Measurements from ENCODE around the gene TAF4B. TPM values are rescaled to one million over a fixed set of nuclear protein-coding genes. Genes with fewer than 3 reads are reported as not detected.
A peak's percentile ranks its signal among the peaks of the same experiment; 100 is the strongest.

The TAF4B gene
- total RNA-seq, 1 experiment from 2014 or later, result 8.3 TPM

DNA sequence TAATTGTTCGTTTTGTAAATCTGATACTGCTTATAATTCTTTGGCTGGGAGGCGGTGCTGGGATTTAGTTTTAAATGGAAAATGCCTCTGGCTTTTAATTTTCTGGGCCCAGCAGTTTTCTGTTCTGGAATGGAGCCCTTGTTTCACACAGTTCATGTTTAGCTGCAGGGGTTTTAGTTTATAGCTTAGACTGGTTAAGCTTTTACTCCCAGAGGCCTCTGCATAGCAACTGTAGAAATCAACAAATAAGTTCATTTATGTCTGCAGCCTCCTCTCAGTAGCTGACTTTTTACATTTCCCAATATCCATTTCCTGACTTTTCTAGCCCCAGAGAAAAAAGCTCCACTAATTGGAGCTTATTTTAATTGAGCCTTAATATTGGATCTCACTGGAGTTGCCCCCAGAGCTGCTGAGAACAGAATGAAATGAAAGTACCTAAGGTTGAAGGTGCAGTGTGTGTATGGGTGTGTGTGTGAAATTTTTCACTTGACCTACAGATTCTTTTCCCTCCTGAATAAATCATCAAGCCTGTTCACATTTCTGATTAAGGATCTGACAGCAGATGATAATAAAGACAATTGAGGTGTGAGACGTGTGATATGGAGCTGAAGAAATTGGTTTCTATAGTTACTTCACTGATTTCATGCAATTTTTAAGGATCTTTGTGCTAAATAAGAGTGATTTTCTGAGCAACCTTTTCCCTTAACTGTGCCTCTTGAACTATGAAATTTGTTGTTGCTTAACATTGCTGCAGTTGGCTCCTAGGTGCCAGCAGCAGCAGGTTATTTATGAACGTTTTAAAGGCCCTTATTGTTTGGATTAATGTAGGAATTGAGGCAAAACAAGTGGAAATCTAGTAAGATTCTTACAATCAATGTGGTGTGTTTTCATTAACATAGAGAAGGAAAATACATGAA lies 109.6 kb downstream of the TAF4B start:
- DNase-seq (no peak), ATAC-seq (no peak)
- no peaks in the 10 kb centered on the region for H3K27me3 ChIP-seq (ENCODE audit: low read length)
- ChIA-PET POLR2A (ENCODE audit: unreplicated experiment) (no interaction called here), CTCF (no interaction called here)
- H3K36me3 ChIP-seq (ENCODE audit: low read depth, low read length), result no peaks in the 10 kb centered on the region
- no peak overlapping the region for H3K27ac ChIP-seq (ENCODE audit: low read length)
- no peaks in the 10 kb centered on the region for H3K4me1 ChIP-seq (ENCODE audit: insufficient read depth, low read length)
- BruUV-seq (replicated peaks), result no TSS peak
- no peak overlapping the region for H3K9ac ChIP-seq (ENCODE audit: low read length)
- no peaks in the 10 kb centered on the region for H4K20me1 ChIP-seq (ENCODE audit: low read length)
- intact Hi-C loops (cut with micrococcal nuclease), result no loop called here
- no peaks in the 10 kb centered on the region for H3K9me3 ChIP-seq (ENCODE audit: low read length)
- TF ChIP-seq CTCF (conservative IDR thresholded peaks at IDR 0.05; ENCODE audit: low read depth, low read length) (no peak), EZH2phosphoT487 (IDR thresholded peaks at IDR 0.05; ENCODE audit: borderline replicate concordance, low read length) (no peak), EZH2 (IDR thresholded peaks at IDR 0.05; ENCODE audit: low read length, unreplicated experiment) (no peak)
- H3K4me3 ChIP-seq (ENCODE audit: low read length), result no peak overlapping the region
- no peaks in the 10 kb centered on the region for H3K9me2 ChIP-seq (replicated peaks; ENCODE audit: low read length)
- no peak overlapping the region for H2AFZ ChIP-seq (ENCODE audit: low read length)
- H3K79me2 ChIP-seq (ENCODE audit: low read length), result no peaks in the 10 kb centered on the region
- no peaks in the 10 kb centered on the region for H3F3A ChIP-seq (ENCODE audit: low read length, unreplicated experiment)
- no peak overlapping the region for H3K4me2 ChIP-seq (ENCODE audit: low read length)

DNA sequence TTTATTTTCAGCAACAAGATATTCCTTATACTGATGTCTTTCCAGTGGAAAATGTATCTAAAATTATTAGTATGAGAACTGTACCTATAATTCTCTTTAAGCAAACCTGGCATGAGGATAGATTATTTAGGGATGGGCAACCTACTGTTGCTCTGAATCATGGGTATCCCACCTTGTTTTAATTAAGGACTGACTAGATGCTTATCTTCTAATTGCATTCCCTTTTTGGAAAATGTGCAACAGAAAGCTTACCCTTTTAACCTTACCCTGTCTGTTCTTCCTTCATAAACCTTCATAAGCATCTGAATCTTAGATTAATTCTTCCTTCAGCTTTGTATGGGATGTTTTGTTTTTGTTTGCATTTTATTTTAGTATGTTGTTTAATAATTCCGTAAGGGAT lies 110.3 kb downstream of the TAF4B start:
- H3K79me2 ChIP-seq (ENCODE audit: low read length), result no peaks in the 10 kb centered on the region
- H3K9me3 ChIP-seq (ENCODE audit: low read length), result no peaks in the 10 kb centered on the region
- no peaks in the 10 kb centered on the region for H3K36me3 ChIP-seq (ENCODE audit: low read depth, low read length)
- H3F3A ChIP-seq (ENCODE audit: low read length, unreplicated experiment), result no peaks in the 10 kb centered on the region
- DNase-seq (no peak), ATAC-seq (no peak)
- intact Hi-C loops (cut with micrococcal nuclease), result no loop called here
- ChIA-PET CTCF (no interaction called here), POLR2A (ENCODE audit: unreplicated experiment) (no interaction called here)
- BruUV-seq (replicated peaks), result no TSS peak
- no peaks in the 10 kb centered on the region for H3K4me1 ChIP-seq (ENCODE audit: insufficient read depth, low read length)
- H3K9ac ChIP-seq (ENCODE audit: low read length), result no peak overlapping the region
- no peak overlapping the region for H2AFZ ChIP-seq (ENCODE audit: low read length)
- H3K9me2 ChIP-seq (replicated peaks; ENCODE audit: low read length), result no peaks in the 10 kb centered on the region
- no peak overlapping the region for H3K27ac ChIP-seq (ENCODE audit: low read length)
- H4K20me1 ChIP-seq (ENCODE audit: low read length), result no peaks in the 10 kb centered on the region
- no peak overlapping the region for H3K4me2 ChIP-seq (ENCODE audit: low read length)
- H3K27me3 ChIP-seq (ENCODE audit: low read length), result no peaks in the 10 kb centered on the region
- H3K4me3 ChIP-seq (ENCODE audit: low read length), result no peak overlapping the region
- TF ChIP-seq CTCF (conservative IDR thresholded peaks at IDR 0.05; ENCODE audit: low read depth, low read length) (no peak), EZH2 (IDR thresholded peaks at IDR 0.05; ENCODE audit: low read length, unreplicated experiment) (no peak), EZH2phosphoT487 (IDR thresholded peaks at IDR 0.05; ENCODE audit: borderline replicate concordance, low read length) (no peak)

DNA sequence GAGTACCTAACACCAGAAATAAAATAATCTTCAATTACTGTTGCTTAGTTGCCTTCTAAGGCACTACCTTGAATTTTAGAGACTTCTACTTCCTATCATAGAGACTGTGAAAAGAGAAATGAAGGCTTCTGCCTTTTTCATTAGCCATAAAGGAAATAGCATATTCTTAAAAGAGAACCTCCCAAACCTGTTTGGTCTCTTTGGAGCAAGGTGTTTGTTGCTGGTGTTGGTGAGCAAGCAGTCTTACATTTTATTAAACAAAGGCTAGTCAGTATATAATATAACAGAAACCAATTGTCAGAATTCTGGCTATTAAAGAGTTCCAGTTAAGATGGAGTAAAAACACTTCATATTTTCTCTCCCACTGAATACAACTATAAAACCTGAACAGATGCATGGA lies 116.4 kb downstream of the TAF4B start:
- Histone ChIP-seq H3K79me2 (ENCODE audit: low read length) (no peaks in the 10 kb centered on the region), H3K4me2 (ENCODE audit: low read length) (0 out of 2 replicates have a peak overlapping the region, but pooled peaks have one; percentile 12), H3K36me3 (ENCODE audit: low read depth, low read length) (peaks cover 7% of the 10 kb centered on the region; the same call in 1 of the 2 replicates), H3K9me2 (replicated peaks; ENCODE audit: low read length) (no peaks in the 10 kb centered on the region), H3K4me3 (ENCODE audit: low read length) (no peak overlapping the region), H3K27ac (ENCODE audit: low read length) (no peak overlapping the region), H3K4me1 (ENCODE audit: insufficient read depth, low read length) (peaks cover 12% of the 10 kb centered on the region), H3F3A (ENCODE audit: low read length, unreplicated experiment) (no peaks in the 10 kb centered on the region), H3K9ac (ENCODE audit: low read length) (no peak overlapping the region), H4K20me1 (ENCODE audit: low read length) (no peaks in the 10 kb centered on the region), H2AFZ (ENCODE audit: low read length) (no peak overlapping the region), H3K9me3 (ENCODE audit: low read length) (0 out of 2 replicates have a peak, but pooled peaks cover 10% of the 10 kb centered on the region), H3K27me3 (ENCODE audit: low read length) (no peaks in the 10 kb centered on the region)
- BruUV-seq (replicated peaks), result no TSS peak
- peak; percentile 59 for DNase-seq
- CTCF ChIA-PET, result no interaction called here
- POLR2A ChIA-PET (ENCODE audit: unreplicated experiment), result interaction anchor here (0.6 kb wide), 1 partner anchor 36 kb away, joined by 4 read pairs; no protein-coding TSS in a partner anchor
- intact Hi-C loops (cut with micrococcal nuclease), result no loop called here
- peak; percentile 70 for ATAC-seq
- no peak for TF ChIP-seq CTCF (conservative IDR thresholded peaks at IDR 0.05; ENCODE audit: low read depth, low read length)
- TF ChIP-seq EZH2 (IDR thresholded peaks at IDR 0.05; ENCODE audit: low read length, unreplicated experiment), result no peak
- no peak for TF ChIP-seq EZH2phosphoT487 (IDR thresholded peaks at IDR 0.05; ENCODE audit: borderline replicate concordance, low read length)

All from PC-3 (cell line).